SK-N-SH treated with all-trans-retinoic acid at 6 μM for 48 hours (cell line): ENCODE results near the gene KIF15.

Experiments used
- ATAC-seq: fragments of 200-7000 bp; cut with Tn5 transposase; 3 replicates; pipeline ENCODE4 v1.9.1; 2020; ENCODE audit warnings: mild to moderate bottlenecking, moderate library complexity
- ARNTL ChIP-seq: fragments of 450-650 bp; formaldehyde crosslinking; IDR thresholded peaks from 2 replicates; pipeline ENCODE4 v1.5.0; 2020; ENCODE audit warnings: low read depth, mild to moderate bottlenecking, moderate library complexity, borderline replicate concordance
- BACH2 ChIP-seq: fragments of 250-450 bp; sonication (Bioruptor Pico); IDR thresholded peaks from 2 replicates; pipeline ENCODE4 v1.9.0; 2021; ENCODE audit warnings: mild to moderate bottlenecking, borderline replicate concordance
- CSDC2 ChIP-seq: fragments of 250-450 bp; sonication (Bioruptor Pico); IDR thresholded peaks from 2 replicates; pipeline ENCODE4 v1.5.0; 2020; ENCODE audit warnings: mild to moderate bottlenecking, moderate library complexity
- ESRRG ChIP-seq: fragments of 250-450 bp; sonication (Bioruptor Pico); IDR thresholded peaks from 2 replicates; pipeline ENCODE4 v1.6.1; 2021; ENCODE audit warnings: mild to moderate bottlenecking
- GLIS3 ChIP-seq: fragments of 250-450 bp; sonication (Bioruptor Pico); IDR thresholded peaks from 2 replicates; pipeline ENCODE4 v1.5.0; 2020; ENCODE audit warnings: mild to moderate bottlenecking, moderate library complexity
- ISL1 ChIP-seq: fragments of 250-450 bp; sonication (Bioruptor Pico); IDR thresholded peaks from 2 replicates; pipeline ENCODE4 v2.1.2; 2022; ENCODE audit warnings: mild to moderate bottlenecking, moderate library complexity
- OSR1 ChIP-seq: fragments of 250-450 bp; sonication (Bioruptor Pico); IDR thresholded peaks from 2 replicates; pipeline ENCODE4 v1.8.0; 2022; ENCODE audit warnings: moderate library complexity, mild to moderate bottlenecking, inconsistent platforms
- POU6F1 ChIP-seq: fragments of 250-450 bp; sonication (Bioruptor Pico); IDR thresholded peaks from 2 replicates; pipeline ENCODE4 v1.8.0; 2021; ENCODE audit warnings: low read depth, mild to moderate bottlenecking, moderate library complexity, borderline replicate concordance
- PPARA ChIP-seq: fragments of 250-450 bp; sonication (Bioruptor Pico); IDR thresholded peaks from 2 replicates; pipeline ENCODE4 v1.5.0; 2020; ENCODE audit warnings: mild to moderate bottlenecking, borderline replicate concordance
- SNAI2 ChIP-seq: fragments of 250-450 bp; sonication (Bioruptor Pico); IDR thresholded peaks from 2 replicates; pipeline ENCODE4 v1.5.0; 2020; ENCODE audit warnings: mild to moderate bottlenecking, moderate library complexity
- TCF4 ChIP-seq: fragments of 250-450 bp; sonication (Bioruptor Pico); IDR thresholded peaks from 2 replicates; pipeline ENCODE4 v1.8.0; 2021; ENCODE audit warnings: mild to moderate bottlenecking, moderate library complexity, borderline replicate concordance
- TOX ChIP-seq: fragments of 250-450 bp; sonication (Bioruptor Pico); IDR thresholded peaks from 2 replicates; pipeline ENCODE4 v1.8.0; 2021; ENCODE audit warnings: mild to moderate bottlenecking, moderate library complexity, borderline replicate concordance
- ZFP3 ChIP-seq: fragments of 250-450 bp; sonication (Bioruptor Pico); IDR thresholded peaks from 2 replicates; pipeline ENCODE4 v1.5.0; 2020; ENCODE audit warnings: mild to moderate bottlenecking, moderate library complexity
- ZFP30 ChIP-seq: fragments of 450-650 bp; formaldehyde crosslinking; IDR thresholded peaks from 2 replicates; pipeline ENCODE4 v1.5.0; 2022; ENCODE audit warnings: mild to moderate bottlenecking, moderate library complexity
- ZNF70 ChIP-seq: fragments of 450-650 bp; formaldehyde crosslinking; IDR thresholded peaks from 2 replicates; pipeline ENCODE4 v1.5.0; 2020; ENCODE audit warnings: mild to moderate bottlenecking, moderate library complexity
- TF ChIP-seq, protein P1 (sequence below): fragments of 250-450 bp; sonication (Bioruptor Pico); IDR thresholded peaks from 2 replicates; pipeline ENCODE4 v1.5.1; 2020; ENCODE audit warnings: low read depth, mild to moderate bottlenecking, moderate library complexity
- TF ChIP-seq, protein P2 (sequence below): fragments of 250-450 bp; sonication (Bioruptor Pico); IDR thresholded peaks from 2 replicates; pipeline ENCODE4 v1.5.1; 2021; ENCODE audit warnings: mild to moderate bottlenecking, moderate library complexity

The KIF15 gene

DNA sequence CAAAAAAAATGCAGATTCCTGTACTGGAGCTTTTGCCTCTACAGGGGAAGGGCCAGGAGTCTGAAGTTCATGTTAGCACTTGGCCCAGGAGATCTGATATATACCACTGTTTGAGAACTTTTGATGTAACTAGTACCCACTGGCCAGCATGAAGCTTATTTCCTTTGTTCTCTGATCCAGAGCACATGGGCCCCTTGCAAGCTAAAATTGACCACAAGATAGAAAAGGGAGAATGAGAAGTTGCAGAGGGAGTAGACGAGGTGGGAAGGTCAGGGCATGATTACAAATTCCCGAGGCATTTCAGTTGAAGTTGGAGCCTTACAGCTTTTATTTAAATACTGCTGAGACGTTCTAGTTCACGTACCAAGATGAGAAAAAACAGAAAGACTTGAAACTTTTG is 141.0 kb downstream of the KIF15 start:
- ATAC-seq, result no peak
- TF ChIP-seq TOX (CRISPR knock-in tag) (no peak), CSDC2 (CRISPR knock-in tag) (no peak), BACH2 (CRISPR knock-in tag) (no peak), POU6F1 (no peak), ZNF70 (CRISPR knock-in tag) (no peak), ARNTL (no peak), ISL1 (CRISPR knock-in tag) (no peak), GLIS3 (CRISPR knock-in tag) (no peak), SNAI2 (CRISPR knock-in tag) (no peak), OSR1 (CRISPR knock-in tag) (no peak), ZFP3 (CRISPR knock-in tag) (no peak), ZFP30 (CRISPR knock-in tag) (no peak), TCF4 (no peak), PPARA (CRISPR knock-in tag) (no peak), ESRRG (no peak)
- TF ChIP-seq, protein P1, sequence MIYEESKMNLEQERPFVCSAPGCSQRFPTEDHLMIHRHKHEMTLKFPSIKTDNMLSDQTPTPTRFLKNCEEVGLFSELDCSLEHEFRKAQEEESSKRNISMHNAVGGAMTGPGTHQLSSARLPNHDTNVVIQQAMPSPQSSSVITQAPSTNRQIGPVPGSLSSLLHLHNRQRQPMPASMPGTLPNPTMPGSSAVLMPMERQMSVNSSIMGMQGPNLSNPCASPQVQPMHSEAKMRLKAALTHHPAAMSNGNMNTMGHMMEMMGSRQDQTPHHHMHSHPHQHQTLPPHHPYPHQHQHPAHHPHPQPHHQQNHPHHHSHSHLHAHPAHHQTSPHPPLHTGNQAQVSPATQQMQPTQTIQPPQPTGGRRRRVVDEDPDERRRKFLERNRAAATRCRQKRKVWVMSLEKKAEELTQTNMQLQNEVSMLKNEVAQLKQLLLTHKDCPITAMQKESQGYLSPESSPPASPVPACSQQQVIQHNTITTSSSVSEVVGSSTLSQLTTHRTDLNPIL (CRISPR knock-in tag), result no peak
- TF ChIP-seq, protein P2, sequence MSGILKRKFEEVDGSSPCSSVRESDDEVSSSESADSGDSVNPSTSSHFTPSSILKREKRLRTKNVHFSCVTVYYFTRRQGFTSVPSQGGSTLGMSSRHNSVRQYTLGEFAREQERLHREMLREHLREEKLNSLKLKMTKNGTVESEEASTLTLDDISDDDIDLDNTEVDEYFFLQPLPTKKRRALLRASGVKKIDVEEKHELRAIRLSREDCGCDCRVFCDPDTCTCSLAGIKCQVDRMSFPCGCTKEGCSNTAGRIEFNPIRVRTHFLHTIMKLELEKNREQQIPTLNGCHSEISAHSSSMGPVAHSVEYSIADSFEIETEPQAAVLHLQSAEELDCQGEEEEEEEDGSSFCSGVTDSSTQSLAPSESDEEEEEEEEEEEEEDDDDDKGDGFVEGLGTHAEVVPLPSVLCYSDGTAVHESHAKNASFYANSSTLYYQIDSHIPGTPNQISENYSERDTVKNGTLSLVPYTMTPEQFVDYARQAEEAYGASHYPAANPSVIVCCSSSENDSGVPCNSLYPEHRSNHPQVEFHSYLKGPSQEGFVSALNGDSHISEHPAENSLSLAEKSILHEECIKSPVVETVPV (CRISPR knock-in tag), result no peak
